MCF 10A (cell line): ENCODE data around the gene AMDHD1. TPM values are rescaled to one million over a fixed set of nuclear protein-coding genes. Genes with fewer than 3 reads are reported as not detected.

Experiments used
- BruUV-seq: library from RNA; stranded (reverse); fragments of 400-500 nt; replicated peaks from 2 replicates; lab custom pipeline; 2021; lab: Mats Ljungman, UMichigan
- CTCF ChIA-PET: fragments of 300-600 bp; sonication (Branson Sonifier 250); formaldehyde crosslinking; extraction: SDS; loops from one replicate; lab custom pipeline; 2021; ENCODE audit warnings: antibody characterized with exemption, inconsistent platforms; lab: Yijun Ruan, JAX
- POLR2A ChIA-PET: fragments of 300-600, 350-650 bp; sonication (Branson Sonifier 250); formaldehyde crosslinking; extraction: SDS; loops from one replicate; lab custom pipeline; 2020; ENCODE audit warnings: antibody characterized with exemption, inconsistent platforms; lab: Yijun Ruan, JAX
- DNase-seq: peaks from one replicate; pipeline ENCODE4 v3.0.0-alpha.2; 2018; ENCODE audit not compliant: unreplicated experiment
- H3K27ac Mint-ChIP-seq: one replicate; pipeline ENCODE4 v1.8.0; 2022; ENCODE audit warnings: mild to moderate bottlenecking, low read depth, mixed read lengths; ENCODE audit not compliant: unreplicated experiment
- H3K27me3 Mint-ChIP-seq: one replicate; pipeline ENCODE4 v1.8.0; 2022; ENCODE audit warnings: mixed read lengths; ENCODE audit not compliant: insufficient read depth, unreplicated experiment
- H3K36me3 Mint-ChIP-seq: one replicate; pipeline ENCODE4 v1.8.0; 2022; ENCODE audit warnings: mild to moderate bottlenecking, moderate library complexity, mixed read lengths; ENCODE audit not compliant: insufficient read depth, unreplicated experiment
- H3K4me1 Mint-ChIP-seq: one replicate; pipeline ENCODE4 v1.8.0; 2022; ENCODE audit warnings: mixed read lengths; ENCODE audit not compliant: insufficient read depth, unreplicated experiment
- H3K4me3 Mint-ChIP-seq: one replicate; pipeline ENCODE4 v1.8.0; 2022; ENCODE audit warnings: mild to moderate bottlenecking, moderate library complexity, mixed read lengths; ENCODE audit not compliant: unreplicated experiment
- H3K9me3 Mint-ChIP-seq: one replicate; pipeline ENCODE4 v1.8.0; 2022; ENCODE audit warnings: mixed read lengths; ENCODE audit not compliant: unreplicated experiment
- intact Hi-C: fragments of 100-400 bp; cut with micrococcal nuclease; formaldehyde crosslinking; loops from 2 replicates; pipeline ENCODE4 v1.14.1; 2022
- total RNA-seq: library from RNA; stranded (reverse); gene quantifications from 2 replicates; pipeline ENCODE4 v1.2.3, GENCODE V29; 2022
- TF ChIP-seq, protein P1 (sequence below): fragments of 200-600 bp; IDR thresholded peaks from one replicate; pipeline ENCODE4 v1.8.0; 2022; ENCODE audit warnings: antibody characterized with exemption, mild to moderate bottlenecking; ENCODE audit not compliant: unreplicated experiment

The AMDHD1 gene
- total RNA-seq, 1 experiment from 2014 or later: 0.47 TPM

DNA sequence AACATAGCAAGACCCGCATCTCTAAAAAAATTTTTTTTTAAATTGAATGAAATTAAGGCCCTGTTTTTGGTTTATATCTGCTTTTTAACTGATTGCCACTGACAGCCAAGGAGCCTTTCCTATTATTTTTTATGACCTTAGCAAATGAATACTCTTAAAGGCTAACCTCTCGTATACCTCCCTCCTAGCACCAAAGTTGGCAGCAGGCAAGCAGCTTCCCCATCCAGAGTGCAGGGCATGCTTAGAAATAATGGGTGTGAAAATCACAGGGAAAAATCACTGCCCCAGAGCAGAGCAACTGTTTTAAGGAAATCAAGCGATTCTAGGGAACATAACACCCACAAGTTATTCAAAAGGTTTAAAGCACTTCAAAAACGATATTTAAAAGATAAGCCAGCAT is 32.4 kb downstream of the AMDHD1 start:
- TF ChIP-seq, protein P1, sequence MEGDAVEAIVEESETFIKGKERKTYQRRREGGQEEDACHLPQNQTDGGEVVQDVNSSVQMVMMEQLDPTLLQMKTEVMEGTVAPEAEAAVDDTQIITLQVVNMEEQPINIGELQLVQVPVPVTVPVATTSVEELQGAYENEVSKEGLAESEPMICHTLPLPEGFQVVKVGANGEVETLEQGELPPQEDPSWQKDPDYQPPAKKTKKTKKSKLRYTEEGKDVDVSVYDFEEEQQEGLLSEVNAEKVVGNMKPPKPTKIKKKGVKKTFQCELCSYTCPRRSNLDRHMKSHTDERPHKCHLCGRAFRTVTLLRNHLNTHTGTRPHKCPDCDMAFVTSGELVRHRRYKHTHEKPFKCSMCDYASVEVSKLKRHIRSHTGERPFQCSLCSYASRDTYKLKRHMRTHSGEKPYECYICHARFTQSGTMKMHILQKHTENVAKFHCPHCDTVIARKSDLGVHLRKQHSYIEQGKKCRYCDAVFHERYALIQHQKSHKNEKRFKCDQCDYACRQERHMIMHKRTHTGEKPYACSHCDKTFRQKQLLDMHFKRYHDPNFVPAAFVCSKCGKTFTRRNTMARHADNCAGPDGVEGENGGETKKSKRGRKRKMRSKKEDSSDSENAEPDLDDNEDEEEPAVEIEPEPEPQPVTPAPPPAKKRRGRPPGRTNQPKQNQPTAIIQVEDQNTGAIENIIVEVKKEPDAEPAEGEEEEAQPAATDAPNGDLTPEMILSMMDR: no peak
- H3K27me3 Mint-ChIP-seq: no peaks in the 10 kb centered on the region
- intact Hi-C loops: no loop called here
- ChIA-PET CTCF (interaction anchor here (2.3 kb wide), 1 partner anchor 23 kb away, joined by 12 read pairs; no protein-coding TSS in a partner anchor), POLR2A (no interaction called here)
- no peak for DNase-seq
- no peak overlapping the region for H3K27ac Mint-ChIP-seq
- no peaks in the 10 kb centered on the region for H3K9me3 Mint-ChIP-seq
- no peak overlapping the region for H3K4me3 Mint-ChIP-seq
- H3K36me3 Mint-ChIP-seq: no peaks in the 10 kb centered on the region
- no TSS peak for BruUV-seq
- H3K4me1 Mint-ChIP-seq: peaks cover 5% of the 10 kb centered on the region

DNA sequence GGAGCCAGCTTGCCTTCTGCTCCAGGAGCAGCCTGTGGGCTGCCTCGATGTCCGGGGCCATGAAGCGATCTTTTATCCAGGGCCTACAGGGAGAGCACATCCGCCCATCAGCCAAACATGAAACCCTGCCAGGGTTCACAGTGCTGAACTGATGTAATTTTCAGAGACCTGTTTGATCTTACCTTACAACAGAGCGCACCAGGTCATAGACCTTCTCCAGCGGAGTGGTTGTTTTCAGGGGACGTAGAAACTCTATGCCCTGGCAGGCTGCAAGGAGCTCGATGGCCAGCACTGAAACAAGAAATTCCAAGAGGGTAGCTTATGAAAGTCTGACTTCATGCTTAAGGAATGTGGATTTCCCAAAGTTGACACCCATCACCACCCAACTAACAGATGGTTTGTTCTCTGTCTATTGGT is 33.3 kb downstream of the AMDHD1 start:
- Mint-ChIP-seq H3K4me3 (no peak overlapping the region), H3K4me1 (peaks cover 5% of the 10 kb centered on the region), H3K36me3 (no peaks in the 10 kb centered on the region), H3K9me3 (no peaks in the 10 kb centered on the region), H3K27ac (no peak overlapping the region), H3K27me3 (no peaks in the 10 kb centered on the region)
- TF ChIP-seq, protein P1: no peak
- intact Hi-C loops: no loop called here
- POLR2A ChIA-PET: no interaction called here
- BruUV-seq: no TSS peak
- CTCF ChIA-PET: interaction anchor here (0.7 kb wide), 1 partner anchor 12 kb away, joined by 3 read pairs; no protein-coding TSS in a partner anchor
- peak; percentile 34 for DNase-seq

DNA sequence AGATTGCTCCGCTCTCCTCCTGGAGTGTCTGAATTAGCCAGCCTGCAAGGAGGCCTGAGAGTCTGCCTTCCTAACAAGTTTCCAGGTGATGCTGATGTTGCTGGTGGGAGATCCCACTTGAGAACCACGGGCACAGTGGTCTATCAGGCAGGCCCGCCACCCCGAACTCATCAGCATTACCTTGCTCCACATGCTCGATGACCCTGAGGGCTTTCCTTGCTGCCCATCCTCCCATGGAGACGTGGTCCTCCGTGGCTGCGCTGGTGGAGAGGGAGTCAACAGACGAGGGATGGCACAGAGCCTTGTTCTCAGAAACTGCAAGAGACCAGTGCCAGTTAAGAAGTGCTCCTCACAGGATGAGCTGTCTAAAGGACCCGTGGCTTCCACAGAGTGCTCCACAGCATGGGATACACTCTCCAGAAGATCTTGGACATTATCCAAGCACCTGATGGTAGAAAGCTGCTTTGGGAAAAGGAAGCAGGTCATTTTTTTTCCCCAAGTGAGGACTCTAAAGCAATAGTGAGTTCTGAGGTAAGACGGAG is 34.7 kb downstream of the AMDHD1 start:
- TF ChIP-seq, protein P1: no peak
- CTCF ChIA-PET: interaction anchor here (0.6 to 1.9 kb wide), 2 partner anchors 16 to 20 kb away, joined by 5 to 8 read pairs; no protein-coding TSS in a partner anchor

DNA sequence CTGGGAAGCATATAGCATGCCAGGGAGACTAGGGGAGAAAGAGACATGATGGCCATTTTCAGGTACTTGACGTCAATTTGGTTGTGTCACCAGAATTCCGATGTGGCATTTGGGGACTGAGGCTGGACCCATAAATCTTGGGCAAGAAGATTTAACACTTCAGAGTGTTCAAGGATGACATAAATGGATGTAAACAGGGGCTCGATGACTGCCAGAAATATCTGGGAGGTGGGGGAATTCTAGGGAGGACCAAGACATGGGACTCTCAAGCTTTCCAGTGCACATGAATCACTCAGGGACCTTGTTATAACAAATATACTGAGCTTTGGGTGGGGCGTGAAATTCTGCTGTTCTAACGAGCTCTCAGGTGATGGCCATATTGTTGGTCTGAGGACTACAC is 35.2 kb downstream of the AMDHD1 start:
- Mint-ChIP-seq H3K4me1 (peaks cover 5% of the 10 kb centered on the region), H3K27ac (no peak overlapping the region), H3K27me3 (no peaks in the 10 kb centered on the region), H3K9me3 (no peaks in the 10 kb centered on the region), H3K36me3 (no peaks in the 10 kb centered on the region), H3K4me3 (no peak overlapping the region)
- BruUV-seq: no TSS peak
- no peak for DNase-seq
- TF ChIP-seq, protein P1: no peak
- intact Hi-C loops: no loop called here
- ChIA-PET POLR2A (no interaction called here), CTCF (interaction anchor here (1.9 kb wide), 1 partner anchor 20 kb away, joined by 8 read pairs; no protein-coding TSS in a partner anchor)

More for the DNA sequence above, 34.7 kb downstream of the AMDHD1 start:
- Mint-ChIP-seq H3K9me3 (no peaks in the 10 kb centered on the region), H3K36me3 (no peaks in the 10 kb centered on the region), H3K4me3 (no peak overlapping the region), H3K27ac (no peak overlapping the region), H3K27me3 (no peaks in the 10 kb centered on the region), H3K4me1 (peaks cover 5% of the 10 kb centered on the region)
- intact Hi-C loops: no loop called here
- no peak for DNase-seq
- BruUV-seq: no TSS peak
- POLR2A ChIA-PET: no interaction called here
